K562 (cell line): ENCODE measurements around the gene NKX2-1.

Experiments
- FIP1L1 ChIP-seq: fragments of 200-400 bp; formaldehyde crosslinking; IDR thresholded peaks from 2 replicates; pipeline ENCODE4 v1.6.1; 2018; ENCODE audit warnings: mild to moderate bottlenecking, low read depth, low read length; ENCODE audit not compliant: poor library complexity, severe bottlenecking
- FOXA1 ChIP-seq: fragments of 450-650 bp; IDR thresholded peaks from 2 replicates; pipeline ENCODE4 v1.6.1; 2016; ENCODE audit warnings: mild to moderate bottlenecking, borderline replicate concordance
- HMGN3 ChIP-seq: IDR thresholded peaks from 2 replicates; pipeline ENCODE4 v1.6.1; 2011; ENCODE audit warnings: borderline replicate concordance, low read depth, mild to moderate bottlenecking, mixed read lengths, low read length; ENCODE audit not compliant: insufficient read length; ENCODE audit errors: extremely low read depth
- JUNB ChIP-seq: fragments of 450-650 bp; formaldehyde crosslinking; conservative IDR thresholded peaks from 2 replicates; pipeline ENCODE4 v1.4.0; 2020; ENCODE audit warnings: mild to moderate bottlenecking
- MAFG ChIP-seq: fragments of 450-650 bp; conservative IDR thresholded peaks from 2 replicates; pipeline ENCODE4 v1.6.1; 2016; ENCODE audit warnings: missing genetic modification characterization, missing compliant biosample characterization
- PHF8 ChIP-seq: fragments of 200-600 bp; sonication (generic); IDR thresholded peaks from 2 replicates; pipeline ENCODE4 v1.6.1; 2012; ENCODE audit warnings: mixed run types, mild to moderate bottlenecking, inconsistent platforms, low read length, moderate library complexity, borderline replicate concordance
- RAD21 ChIP-seq, 2 experiments: fragments of 250-450 bp in 1 of 2; fragments of 450-650 bp in 1 of 2; sonication (Bioruptor Pico) in 1 of 2; formaldehyde crosslinking in 1 of 2; IDR thresholded peaks in 1 of 2; conservative IDR thresholded peaks in 1 of 2; 2 replicates each; pipeline versions ENCODE4 v1.4.0 to v1.8.0; 2020 to 2022; ENCODE audit warnings: mild to moderate bottlenecking in 2 of 2, moderate library complexity in 1 of 2
- RAD51 ChIP-seq: fragments of 450-650 bp; IDR thresholded peaks from 2 replicates; pipeline ENCODE4 v1.7.1; 2016; ENCODE audit warnings: low read depth, mild to moderate bottlenecking, borderline replicate concordance
- SIN3A ChIP-seq, 2 experiments: fragments of 150-350 bp in 1 of 2; IDR thresholded peaks; 2 replicates each; pipeline ENCODE4 v1.6.1; 2011 to 2016; ENCODE audit warnings: borderline replicate concordance in 2 of 2, low read depth in 2 of 2, low read length in 2 of 2, mild to moderate bottlenecking in 2 of 2, moderate library complexity in 2 of 2; ENCODE audit not compliant: control insufficient read depth in 1 of 2
- TEAD2 ChIP-seq: fragments of 450-650 bp; IDR thresholded peaks from 2 replicates; pipeline ENCODE4 v1.6.1; 2016; ENCODE audit warnings: missing genetic modification characterization, control low read depth, missing compliant biosample characterization
- ZNF311 ChIP-seq: fragments of 250-450 bp; sonication (Bioruptor Pico); IDR thresholded peaks from 2 replicates; pipeline ENCODE4 v1.4.0; 2020; ENCODE audit warnings: mild to moderate bottlenecking, moderate library complexity
- TF ChIP-seq, protein P1 (sequence below): conservative IDR thresholded peaks from 2 replicates; pipeline ENCODE4 v1.6.1; 2011; ENCODE audit warnings: low read depth, mild to moderate bottlenecking, low read length; ENCODE audit not compliant: control insufficient read depth
- TF ChIP-seq, protein P2 (sequence below): fragments of 450-650 bp; IDR thresholded peaks from 2 replicates; pipeline ENCODE4 v1.7.1; 2018; ENCODE audit warnings: mild to moderate bottlenecking, low read depth; ENCODE audit not compliant: partially characterized antibody

DNA sequence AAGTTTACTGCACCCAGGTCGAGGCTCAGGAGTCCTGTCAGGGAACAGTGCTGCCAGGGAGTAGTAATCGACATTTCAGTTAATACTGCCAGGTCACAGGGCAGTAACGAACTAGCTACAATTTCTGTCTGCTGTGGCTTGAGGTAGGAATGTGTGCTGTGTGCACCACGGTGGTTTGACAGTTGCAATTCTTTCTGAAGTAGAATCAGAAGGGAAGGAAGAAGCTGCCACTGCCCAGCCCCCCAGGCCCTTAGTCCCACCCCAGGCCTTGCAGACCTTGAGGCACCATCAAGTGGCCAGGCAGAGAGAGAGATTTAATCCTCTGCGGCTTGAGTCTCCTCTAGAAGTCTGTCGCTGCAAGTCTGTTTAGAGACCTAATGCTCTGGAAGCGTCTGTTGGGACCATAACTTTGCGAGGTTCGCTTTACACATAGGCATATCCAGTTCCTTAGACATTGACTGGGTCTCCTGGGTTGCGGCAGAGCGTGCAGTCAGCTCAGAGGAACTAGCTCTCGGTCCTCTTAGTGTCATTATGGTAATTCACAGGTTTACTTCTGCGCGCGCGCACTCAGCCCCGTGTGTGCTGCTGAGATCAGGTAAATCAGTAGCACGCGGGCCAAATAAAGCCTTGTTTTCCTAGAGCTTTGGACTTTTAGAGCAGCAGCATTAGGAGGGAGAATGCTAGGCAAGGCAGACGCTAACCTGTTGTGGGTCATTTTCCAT lies 9.8 kb downstream of the NKX2-1 start:
- TF ChIP-seq RAD21 (CRISPR knock-in tag; conservative IDR thresholded peaks at IDR 0.05 in 1 of 2, IDR thresholded peaks at IDR 0.05 in 1 of 2) (no peak), TEAD2 (tag) (no peak), SIN3A (IDR thresholded peaks at IDR 0.05; ENCODE audit: borderline replicate concordance in 2 of 2, control insufficient read depth in 1 of 2, low read depth in 2 of 2, low read length in 2 of 2) (no peak), PHF8 (no peak), FOXA1 (no peak), ZNF311 (CRISPR knock-in tag) (no peak), FIP1L1 (no peak), RAD51 (no peak), MAFG (tag) (no peak), HMGN3 (no peak), JUNB (no peak)
- TF ChIP-seq, protein P1, sequence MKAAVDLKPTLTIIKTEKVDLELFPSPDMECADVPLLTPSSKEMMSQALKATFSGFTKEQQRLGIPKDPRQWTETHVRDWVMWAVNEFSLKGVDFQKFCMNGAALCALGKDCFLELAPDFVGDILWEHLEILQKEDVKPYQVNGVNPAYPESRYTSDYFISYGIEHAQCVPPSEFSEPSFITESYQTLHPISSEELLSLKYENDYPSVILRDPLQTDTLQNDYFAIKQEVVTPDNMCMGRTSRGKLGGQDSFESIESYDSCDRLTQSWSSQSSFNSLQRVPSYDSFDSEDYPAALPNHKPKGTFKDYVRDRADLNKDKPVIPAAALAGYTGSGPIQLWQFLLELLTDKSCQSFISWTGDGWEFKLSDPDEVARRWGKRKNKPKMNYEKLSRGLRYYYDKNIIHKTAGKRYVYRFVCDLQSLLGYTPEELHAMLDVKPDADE = no peak
- TF ChIP-seq, protein P2, sequence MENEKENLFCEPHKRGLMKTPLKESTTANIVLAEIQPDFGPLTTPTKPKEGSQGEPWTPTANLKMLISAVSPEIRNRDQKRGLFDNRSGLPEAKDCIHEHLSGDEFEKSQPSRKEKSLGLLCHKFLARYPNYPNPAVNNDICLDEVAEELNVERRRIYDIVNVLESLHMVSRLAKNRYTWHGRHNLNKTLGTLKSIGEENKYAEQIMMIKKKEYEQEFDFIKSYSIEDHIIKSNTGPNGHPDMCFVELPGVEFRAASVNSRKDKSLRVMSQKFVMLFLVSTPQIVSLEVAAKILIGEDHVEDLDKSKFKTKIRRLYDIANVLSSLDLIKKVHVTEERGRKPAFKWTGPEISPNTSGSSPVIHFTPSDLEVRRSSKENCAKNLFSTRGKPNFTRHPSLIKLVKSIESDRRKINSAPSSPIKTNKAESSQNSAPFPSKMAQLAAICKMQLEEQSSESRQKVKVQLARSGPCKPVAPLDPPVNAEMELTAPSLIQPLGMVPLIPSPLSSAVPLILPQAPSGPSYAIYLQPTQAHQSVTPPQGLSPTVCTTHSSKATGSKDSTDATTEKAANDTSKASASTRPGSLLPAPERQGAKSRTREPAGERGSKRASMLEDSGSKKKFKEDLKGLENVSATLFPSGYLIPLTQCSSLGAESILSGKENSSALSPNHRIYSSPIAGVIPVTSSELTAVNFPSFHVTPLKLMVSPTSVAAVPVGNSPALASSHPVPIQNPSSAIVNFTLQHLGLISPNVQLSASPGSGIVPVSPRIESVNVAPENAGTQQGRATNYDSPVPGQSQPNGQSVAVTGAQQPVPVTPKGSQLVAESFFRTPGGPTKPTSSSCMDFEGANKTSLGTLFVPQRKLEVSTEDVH = no peak
